IPS DF 6.9 (cell line): ENCODE results near the gene PDXDC1.
"Not testable (repeated sequence)": the region's sequence is repeated elsewhere in the genome, so short reads cannot be mapped to it uniquely, and the experiment has no call there.

Source experiments
- DNase-seq: peaks from one replicate; pipeline ENCODE4 v3.0.0-alpha.2; 2013; ENCODE audit warnings: low read depth, low spot score
- H3K27ac ChIP-seq: one replicate; pipeline ENCODE4 v1.5.1; 2013; ENCODE audit warnings: low read length, control low read depth
- H3K27me3 ChIP-seq: 2 replicates; pipeline ENCODE4 v1.6.1; 2013; ENCODE audit warnings: mild to moderate bottlenecking, low read length; ENCODE audit not compliant: control insufficient read depth, insufficient read depth
- H3K36me3 ChIP-seq: 2 replicates; pipeline ENCODE4 v1.6.1; 2013; ENCODE audit warnings: low read length; ENCODE audit not compliant: control insufficient read depth, insufficient read depth
- H3K4me1 ChIP-seq: 2 replicates; pipeline ENCODE4 v1.6.1; 2013; ENCODE audit warnings: low read length; ENCODE audit not compliant: control insufficient read depth, insufficient read depth
- H3K4me3 ChIP-seq: 2 replicates; pipeline ENCODE4 v1.5.1; 2013; ENCODE audit warnings: mild to moderate bottlenecking, low read length
- H3K9me3 ChIP-seq: 2 replicates; pipeline ENCODE4 v1.6.1; 2013; ENCODE audit warnings: low read length, inconsistent platforms; ENCODE audit not compliant: control insufficient read depth, insufficient read depth
- WGBS: extraction: QIAGEN DNeasy Blood & Tissue Kit; methylation state at CpG from one replicate; pipeline ENCODE4 v1.1.7; 2013; ENCODE audit warnings: mixed read lengths, missing lambda C conversion rate; ENCODE audit not compliant: insufficient read length, insufficient coverage; 5-methylcytosine and 5-hydroxymethylcytosine counted together

Gene PDXDC1

DNA sequence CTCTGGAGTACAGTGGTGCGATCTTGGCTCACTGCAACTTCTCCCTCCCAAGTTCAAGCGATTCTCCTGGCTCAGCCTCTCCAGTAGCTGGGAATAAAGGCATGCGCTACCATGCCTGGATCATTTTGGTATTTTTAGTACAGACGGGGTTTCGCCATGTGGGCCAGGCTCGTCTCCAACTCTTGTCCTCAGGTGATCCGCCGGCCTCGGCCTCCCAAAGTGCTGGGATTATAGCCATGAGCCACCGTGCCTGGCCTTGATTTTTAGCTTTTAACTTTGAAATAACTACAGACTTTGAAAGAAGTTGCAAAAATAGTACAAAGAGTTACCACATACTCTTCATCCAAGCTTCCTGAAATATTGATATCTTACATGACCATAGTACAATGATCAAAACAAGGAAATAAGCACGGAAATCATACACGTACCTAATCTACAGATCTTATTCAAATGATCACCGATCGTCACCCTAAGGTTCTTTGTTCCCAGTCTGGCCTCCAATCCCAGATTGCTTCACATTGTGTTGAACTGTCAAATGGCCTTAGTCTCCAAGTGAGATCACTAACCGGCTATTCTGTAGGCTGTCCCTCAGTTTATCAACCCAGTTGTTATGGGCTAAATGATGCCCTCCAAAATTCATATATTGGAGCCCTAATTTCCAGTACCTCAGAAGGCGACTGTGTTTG is 19.1 kb upstream of the PDXDC1 start:
- no peaks in the 10 kb centered on the region for H3K36me3 ChIP-seq
- no peak for DNase-seq
- no peaks in the 10 kb centered on the region for H3K27me3 ChIP-seq
- no peaks in the 10 kb centered on the region for H3K9me3 ChIP-seq
- 0 out of 2 replicates have a peak, but pooled peaks cover 1% of the 10 kb centered on the region for H3K4me1 ChIP-seq
- no peak overlapping the region for H3K4me3 ChIP-seq
- no peak overlapping the region for H3K27ac ChIP-seq
- no CpG with 5 or more reads among the region's 16 CpGs for WGBS

DNA sequence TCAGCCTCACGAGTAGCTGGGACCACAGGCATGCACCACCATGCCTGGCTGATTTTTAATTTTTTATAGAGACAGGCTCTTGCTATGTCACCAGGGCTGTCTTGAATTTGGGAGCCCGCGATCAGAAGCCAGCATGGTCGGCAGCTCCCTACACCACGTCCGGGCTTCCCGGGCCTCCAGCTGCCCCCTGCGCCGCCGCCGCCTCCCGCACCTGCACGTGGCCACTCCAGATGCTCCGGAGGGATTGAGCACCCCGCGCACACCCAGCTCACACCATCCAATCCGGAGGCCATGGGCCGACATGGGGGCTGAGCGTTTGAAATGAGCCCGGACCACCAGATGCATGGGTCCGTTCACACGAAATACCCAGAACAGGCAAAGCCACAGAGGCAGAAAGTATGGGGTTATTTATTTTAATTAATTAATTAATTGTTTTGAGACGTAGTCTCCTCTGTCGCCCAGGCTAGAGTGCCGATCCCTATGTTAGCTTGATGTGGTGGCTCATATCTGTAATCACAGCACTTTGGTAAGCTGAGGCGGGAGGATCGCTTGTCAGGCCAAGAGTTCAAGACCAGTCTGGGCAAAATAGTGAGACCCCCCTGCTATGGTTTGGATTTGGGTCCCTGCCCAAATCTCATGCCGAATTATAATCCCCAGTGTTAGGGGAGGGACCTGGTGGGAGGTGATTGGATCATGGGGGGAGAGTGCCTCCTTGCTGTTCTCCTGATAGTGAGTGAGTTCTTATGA is 17.1 kb upstream of the PDXDC1 start:
- H3K36me3 ChIP-seq: no peaks in the 10 kb centered on the region
- no peaks in the 10 kb centered on the region for H3K9me3 ChIP-seq
- no peak for DNase-seq
- no peak overlapping the region for H3K4me3 ChIP-seq
- no peaks in the 10 kb centered on the region for H3K27me3 ChIP-seq
- H3K27ac ChIP-seq: no peak overlapping the region
- WGBS: no CpG with 5 or more reads among the region's 28 CpGs
- H3K4me1 ChIP-seq: 0 out of 2 replicates have a peak, but pooled peaks cover 1% of the 10 kb centered on the region

DNA sequence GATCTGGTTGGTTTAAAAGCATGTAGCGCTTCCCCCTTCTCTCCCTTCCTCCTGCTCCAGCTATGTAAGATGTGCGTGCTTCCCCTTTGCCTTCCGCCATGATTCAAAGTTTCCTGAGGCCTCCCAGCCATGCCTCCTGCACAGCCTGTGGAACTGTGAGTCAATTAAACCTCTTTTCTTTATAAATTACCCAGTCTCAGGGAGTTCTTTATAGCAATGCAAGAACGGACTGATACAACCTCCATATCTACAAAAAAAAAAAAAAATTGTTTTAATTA is 16.6 kb upstream of the PDXDC1 start:
- Histone ChIP-seq H3K4me1 (0 out of 2 replicates have a peak, but pooled peaks cover 1% of the 10 kb centered on the region), H3K27ac (no peak overlapping the region), H3K4me3 (no peak overlapping the region), H3K27me3 (no peaks in the 10 kb centered on the region), H3K9me3 (no peaks in the 10 kb centered on the region), H3K36me3 (no peaks in the 10 kb centered on the region)
- no peak for DNase-seq
- WGBS: no CpG with 5 or more reads among the region's 4 CpGs

DNA sequence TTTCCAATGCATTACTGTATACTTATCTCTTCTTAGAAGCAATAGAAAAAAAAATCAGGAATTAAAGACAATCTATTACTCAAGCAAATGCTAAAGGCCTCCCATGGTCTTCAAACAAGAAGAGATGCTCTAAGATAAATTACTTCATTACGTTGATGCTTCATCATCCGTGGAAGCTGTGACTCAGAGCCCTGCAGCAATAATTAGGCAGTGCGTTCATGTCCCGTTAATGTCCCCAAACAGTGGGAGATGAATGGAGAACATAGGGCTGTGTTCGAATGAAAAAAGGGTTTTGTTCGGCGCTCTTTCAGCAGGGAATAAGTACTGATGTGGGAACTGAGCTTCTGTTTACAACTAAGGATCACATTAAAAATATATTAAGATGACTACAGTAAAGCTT is 15.9 kb upstream of the PDXDC1 start:
- Histone ChIP-seq H3K27ac (no peak overlapping the region), H3K36me3 (no peaks in the 10 kb centered on the region), H3K4me1 (0 out of 2 replicates have a peak, but pooled peaks cover 1% of the 10 kb centered on the region), H3K9me3 (no peaks in the 10 kb centered on the region), H3K27me3 (no peaks in the 10 kb centered on the region), H3K4me3 (no peak overlapping the region)
- no peak for DNase-seq
- no CpG with 5 or more reads among the region's 7 CpGs for WGBS

DNA sequence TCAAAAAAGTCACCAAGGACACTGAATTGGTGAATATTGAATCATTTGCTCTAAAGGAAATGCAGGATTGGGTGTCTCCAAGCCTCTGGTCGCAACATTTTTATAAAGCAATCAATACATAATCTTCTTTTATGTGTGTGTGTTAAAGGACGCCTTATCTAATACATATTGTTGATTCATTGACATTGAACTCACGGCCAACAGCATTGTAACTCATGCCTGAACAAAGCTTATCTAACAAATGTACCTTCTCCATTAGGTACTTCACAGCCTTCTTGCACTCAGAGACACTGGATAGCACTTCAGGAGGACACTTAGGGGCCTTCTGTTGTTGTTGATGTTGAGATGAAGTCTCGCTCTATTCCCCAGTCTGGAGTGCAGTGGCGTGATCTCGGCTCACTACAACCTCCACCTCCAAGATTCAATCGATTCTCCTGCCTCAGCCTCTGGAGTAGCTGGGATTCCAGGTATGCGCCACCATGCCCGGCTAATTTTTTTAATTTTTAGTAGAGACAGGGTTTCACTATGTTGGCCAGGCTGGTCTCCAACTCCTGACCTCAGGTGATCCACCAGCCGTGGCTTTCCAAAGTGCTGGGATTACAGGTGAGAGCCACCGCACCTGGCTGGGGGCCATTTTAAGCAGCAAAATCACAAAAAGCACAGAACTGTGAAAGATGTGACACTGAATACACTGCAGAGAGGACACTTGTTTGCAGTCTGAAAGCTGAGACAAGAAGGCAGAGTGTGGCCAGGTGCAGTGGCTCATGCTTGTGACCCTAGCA is 13.2 kb upstream of the PDXDC1 start:
- WGBS: no CpG with 5 or more reads among the region's 11 CpGs
- Histone ChIP-seq H3K9me3 (no peaks in the 10 kb centered on the region), H3K4me3 (no peak overlapping the region)

DNA sequence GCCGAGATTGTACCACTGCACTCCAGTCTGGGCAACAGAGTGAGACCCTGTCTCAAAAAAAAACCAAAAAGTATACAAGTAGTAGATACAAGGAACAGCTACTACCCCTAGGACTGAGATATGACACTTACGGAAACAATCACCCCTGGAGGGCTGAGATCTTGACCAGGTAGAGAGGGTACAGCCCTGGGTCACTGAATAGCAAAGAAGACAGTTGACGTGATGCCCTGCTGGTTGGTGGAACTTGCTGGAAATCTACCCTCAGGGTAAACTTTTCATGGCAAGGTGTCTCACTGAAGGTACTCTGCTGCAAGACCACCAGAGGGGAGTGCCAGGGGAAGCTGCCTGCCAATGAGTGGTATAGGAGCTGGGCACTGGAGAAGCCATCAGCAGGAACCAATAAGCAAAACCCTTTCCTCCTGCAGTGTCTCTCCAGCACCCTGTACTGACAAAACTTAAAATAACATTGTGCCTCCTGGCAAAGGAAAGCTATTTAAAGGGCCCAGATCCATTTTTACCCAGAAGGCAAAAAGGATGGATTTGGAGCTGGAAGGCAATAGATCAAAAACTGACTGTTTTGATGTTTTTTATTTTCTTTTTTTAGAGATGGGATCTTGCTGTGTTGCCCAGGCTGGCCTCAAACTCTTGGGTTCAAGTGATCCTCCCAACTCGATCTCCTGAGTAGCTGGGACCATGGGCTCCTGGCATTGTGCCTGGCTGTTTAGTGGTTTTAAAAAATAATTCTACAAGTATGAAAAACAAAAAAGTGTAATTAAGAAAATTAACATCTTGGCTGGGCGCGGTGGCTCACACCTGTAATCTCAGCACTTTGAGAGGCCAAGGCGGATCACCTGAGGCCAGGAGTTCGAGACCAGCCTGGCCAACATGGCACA is 11.3 kb upstream of the PDXDC1 start:
- Histone ChIP-seq H3K4me1 (0 out of 2 replicates have a peak, but pooled peaks cover 1% of the 10 kb centered on the region), H3K4me3 (no peak overlapping the region), H3K27me3 (no peaks in the 10 kb centered on the region), H3K9me3 (no peaks in the 10 kb centered on the region), H3K36me3 (no peaks in the 10 kb centered on the region), H3K27ac (no peak overlapping the region)
- no peak for DNase-seq
- no CpG with 5 or more reads among the region's 8 CpGs for WGBS

More for the DNA sequence above, 13.2 kb upstream of the PDXDC1 start:
- H3K4me1 ChIP-seq: 0 out of 2 replicates have a peak, but pooled peaks cover 1% of the 10 kb centered on the region
- no peak overlapping the region for H3K27ac ChIP-seq
- no peaks in the 10 kb centered on the region for H3K27me3 ChIP-seq
- DNase-seq: no peak
- H3K36me3 ChIP-seq: no peaks in the 10 kb centered on the region

DNA sequence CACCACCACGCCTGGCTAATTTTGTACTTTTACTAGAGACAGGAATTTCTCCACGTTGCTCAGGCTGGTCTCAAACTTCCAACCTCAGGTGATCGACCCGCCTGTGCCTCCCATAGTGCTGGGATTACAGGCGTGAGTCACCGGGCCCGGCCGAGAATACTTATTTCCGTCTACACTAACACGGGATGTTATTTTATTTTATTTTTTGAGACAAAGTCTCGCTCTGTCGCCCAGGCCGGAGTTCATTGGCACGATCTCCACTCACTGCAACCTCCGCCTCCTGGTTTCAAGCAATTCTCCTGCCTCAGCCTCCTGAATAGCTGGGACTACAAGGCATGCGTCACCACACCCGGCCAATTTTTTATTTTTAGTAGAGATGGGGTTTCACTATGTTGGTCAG is 9.5 kb upstream of the PDXDC1 start:
- WGBS: no CpG with 5 or more reads among the region's 17 CpGs

DNA sequence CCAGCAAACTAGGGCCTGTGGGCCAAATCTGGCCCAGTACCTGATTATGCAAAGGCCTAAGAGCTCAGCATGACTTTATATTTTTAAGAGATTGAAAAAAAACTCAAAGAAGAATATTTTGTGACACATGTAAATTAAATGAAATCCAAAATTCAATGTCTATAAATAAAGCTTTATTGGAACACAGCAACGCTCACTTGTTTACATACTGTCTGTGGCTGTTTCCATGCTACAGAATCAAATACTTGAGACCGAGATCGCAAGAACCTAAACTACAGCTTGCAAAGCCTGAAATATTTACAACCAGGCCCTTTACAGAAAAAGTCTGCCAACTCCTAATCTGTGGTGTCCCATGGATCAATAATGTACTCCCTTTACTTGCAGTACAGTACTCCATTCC is 5.0 kb upstream of the PDXDC1 start:
- H3K36me3 ChIP-seq, H3K4me1 ChIP-seq, H3K27ac ChIP-seq, H3K4me3 ChIP-seq, H3K27me3 ChIP-seq, H3K9me3 ChIP-seq, DNase-seq: not testable (repeated sequence)
- no CpG with 5 or more reads among the region's 3 CpGs for WGBS

More for the DNA sequence above, 9.5 kb upstream of the PDXDC1 start:
- H3K27me3 ChIP-seq: no peaks in the 10 kb centered on the region
- H3K4me3 ChIP-seq: no peak overlapping the region
- no peaks in the 10 kb centered on the region for H3K36me3 ChIP-seq
- H3K27ac ChIP-seq: no peak overlapping the region
- no peaks in the 10 kb centered on the region for H3K4me1 ChIP-seq
- H3K9me3 ChIP-seq: no peaks in the 10 kb centered on the region
- DNase-seq: no peak

DNA sequence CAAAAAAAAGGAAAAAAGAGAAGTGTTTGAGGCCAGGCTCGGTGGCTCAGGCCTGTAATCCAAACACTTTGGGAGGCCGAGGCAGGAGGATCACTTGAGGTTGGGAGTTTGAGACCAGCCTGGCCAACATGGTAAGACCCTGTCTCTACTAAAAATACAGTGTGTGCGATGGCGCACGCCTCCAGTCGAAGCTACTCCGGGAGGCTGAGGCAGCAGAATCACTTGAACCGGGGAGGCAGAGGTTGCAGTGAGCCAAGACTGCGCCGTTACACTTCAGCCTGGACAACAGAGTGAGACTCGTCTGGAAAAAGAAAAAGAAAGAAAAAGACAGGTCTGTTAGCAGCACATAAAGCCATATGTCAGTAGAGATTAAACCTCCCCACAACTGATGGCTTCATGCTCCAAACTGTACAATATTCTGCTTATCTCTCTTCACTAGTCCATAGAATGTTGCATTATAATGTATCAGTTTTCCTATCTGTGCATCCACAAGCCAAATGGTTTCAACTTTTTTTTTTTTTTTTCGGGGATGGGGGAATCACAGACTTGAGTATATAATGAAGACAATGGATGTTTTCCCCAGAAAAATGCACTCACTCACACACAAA is 3.1 kb upstream of the PDXDC1 start:
- H3K4me3 ChIP-seq, H3K27me3 ChIP-seq, H3K9me3 ChIP-seq, H3K27ac ChIP-seq, H3K36me3 ChIP-seq, H3K4me1 ChIP-seq, DNase-seq: not testable (repeated sequence)
- no CpG with 5 or more reads among the region's 12 CpGs for WGBS
